HEK293 (cell line): ENCODE results near the gene GPR18.

Experiments used
- CTCF ChIA-PET: fragments of 350-600 bp; formaldehyde crosslinking; extraction: SDS; loops from one replicate; lab custom pipeline; 2021; ENCODE audit warnings: antibody characterized with exemption; lab: Yijun Ruan, JAX
- POLR2A ChIA-PET: fragments of 300-600 bp; formaldehyde crosslinking; extraction: SDS; loops from one replicate; lab custom pipeline; 2020; ENCODE audit warnings: antibody characterized with exemption, inconsistent platforms; lab: Yijun Ruan, JAX
- H3K27ac ChIP-seq: fragments of 200-500 bp; sonication (Bioruptor generic); 2 replicates; pipeline ENCODE4 v1.5.1; 2014; ENCODE audit warnings: low read depth, low read length, control low read depth, inconsistent platforms; ENCODE audit errors: extremely low read depth
- H3K36me3 ChIP-seq, 2 experiments: fragments of 200-500 bp in 1 of 2; sonication (Bioruptor generic) in 1 of 2; 1 replicate in 1 of 2; 2 replicates in 1 of 2; pipeline ENCODE4 v1.5.1; 2014 to 2017; ENCODE audit warnings: inconsistent platforms in 2 of 2, low read length in 2 of 2; ENCODE audit not compliant: control insufficient read depth in 2 of 2, insufficient read depth in 1 of 2
- H3K4me1 ChIP-seq: fragments of 200-500 bp; sonication (Bioruptor generic); 2 replicates; pipeline ENCODE4 v1.5.1; 2014; ENCODE audit warnings: mild to moderate bottlenecking, low read length, inconsistent platforms; ENCODE audit not compliant: control insufficient read depth, insufficient read depth
- H3K4me3 ChIP-seq: 2 replicates; pipeline ENCODE4 v1.5.1; 2011; ENCODE audit warnings: low read depth, mild to moderate bottlenecking, control low read depth, low read length, moderate library complexity
- H3K9me3 ChIP-seq: fragments of 200-500 bp; sonication (Bioruptor generic); 2 replicates; pipeline ENCODE4 v1.5.1; 2014; ENCODE audit warnings: low read depth, low read length, inconsistent platforms; ENCODE audit not compliant: control insufficient read depth, insufficient read depth
- AEBP2 ChIP-seq: fragments of 450-650 bp; formaldehyde crosslinking; IDR thresholded peaks from 2 replicates; pipeline ENCODE4 v1.5.1; 2016; ENCODE audit warnings: missing biosample characterization, missing genetic modification characterization, borderline replicate concordance
- GFI1B ChIP-seq: fragments of 450-650 bp; formaldehyde crosslinking; IDR thresholded peaks from 2 replicates; pipeline ENCODE4 v1.5.1; 2016; ENCODE audit warnings: missing biosample characterization, missing genetic modification characterization
- GLI4 ChIP-seq: fragments of 450-650 bp; formaldehyde crosslinking; IDR thresholded peaks from 2 replicates; pipeline ENCODE4 v1.5.1; 2016; ENCODE audit warnings: missing biosample characterization, missing genetic modification characterization
- GLIS2 ChIP-seq: fragments of 450-650 bp; formaldehyde crosslinking; IDR thresholded peaks from 2 replicates; pipeline ENCODE4 v1.5.1; 2016; ENCODE audit warnings: missing biosample characterization, missing genetic modification characterization
- HOXA7 ChIP-seq: sonication (generic); formaldehyde crosslinking; IDR thresholded peaks from 2 replicates; pipeline ENCODE4 v1.8.1; 2022; ENCODE audit warnings: missing genetic modification reagents, borderline replicate concordance
- HOXC10 ChIP-seq: sonication (generic); formaldehyde crosslinking; IDR thresholded peaks from 2 replicates; pipeline ENCODE4 v1.8.1; 2023; ENCODE audit warnings: mild to moderate bottlenecking, missing genetic modification reagents
- RBAK ChIP-seq: fragments of 450-650 bp; formaldehyde crosslinking; IDR thresholded peaks from 2 replicates; pipeline ENCODE4 v1.5.1; 2016; ENCODE audit warnings: missing biosample characterization, missing genetic modification characterization
- SALL2 ChIP-seq: fragments of 450-650 bp; formaldehyde crosslinking; IDR thresholded peaks from 2 replicates; pipeline ENCODE4 v1.5.0; 2017; ENCODE audit warnings: missing biosample characterization, mild to moderate bottlenecking, missing genetic modification characterization, borderline replicate concordance
- SCRT2 ChIP-seq: fragments of 450-650 bp; formaldehyde crosslinking; IDR thresholded peaks from 2 replicates; pipeline ENCODE4 v1.5.1; 2016; ENCODE audit warnings: missing biosample characterization, missing genetic modification characterization
- YY2 ChIP-seq: fragments of 450-650 bp; formaldehyde crosslinking; IDR thresholded peaks from 2 replicates; pipeline ENCODE4 v1.5.1; 2016; ENCODE audit warnings: missing biosample characterization, missing genetic modification characterization
- ZBTB48 ChIP-seq: fragments of 450-650 bp; formaldehyde crosslinking; IDR thresholded peaks from 2 replicates; pipeline ENCODE4 v1.5.1; 2016; ENCODE audit warnings: missing biosample characterization, missing genetic modification characterization
- ZBTB7A ChIP-seq: fragments of 450-650 bp; formaldehyde crosslinking; IDR thresholded peaks from 2 replicates; pipeline ENCODE4 v1.5.1; 2016; ENCODE audit warnings: low read depth, missing biosample characterization, missing genetic modification characterization
- ZNF266 ChIP-seq: fragments of 450-650 bp; formaldehyde crosslinking; IDR thresholded peaks from 2 replicates; pipeline ENCODE4 v1.5.1; 2016; ENCODE audit warnings: missing biosample characterization, missing genetic modification characterization, low read depth
- ZNF292 ChIP-seq: fragments of 450-650 bp; formaldehyde crosslinking; IDR thresholded peaks from 2 replicates; pipeline ENCODE4 v1.5.1; 2016; ENCODE audit warnings: low read depth, missing biosample characterization, missing genetic modification characterization, borderline replicate concordance
- ZNF366 ChIP-seq: fragments of 450-650 bp; formaldehyde crosslinking; conservative IDR thresholded peaks from 2 replicates; pipeline ENCODE4 v1.5.1; 2016; ENCODE audit warnings: missing biosample characterization, missing genetic modification characterization
- ZNF488 ChIP-seq: fragments of 450-650 bp; formaldehyde crosslinking; IDR thresholded peaks from 2 replicates; pipeline ENCODE4 v1.5.1; 2016; ENCODE audit warnings: missing biosample characterization, missing genetic modification characterization
- ZNF580 ChIP-seq: fragments of 450-650 bp; formaldehyde crosslinking; IDR thresholded peaks from 2 replicates; pipeline ENCODE4 v1.5.1; 2016; ENCODE audit warnings: missing biosample characterization, missing genetic modification characterization
- ZNF585B ChIP-seq: fragments of 450-650 bp; formaldehyde crosslinking; IDR thresholded peaks from 2 replicates; pipeline ENCODE4 v1.5.1; 2016; ENCODE audit warnings: missing biosample characterization, missing genetic modification characterization
- ZNF629 ChIP-seq: fragments of 450-650 bp; formaldehyde crosslinking; IDR thresholded peaks from 2 replicates; pipeline ENCODE4 v1.5.1; 2017; ENCODE audit warnings: missing biosample characterization, missing genetic modification characterization
- ZNF658 ChIP-seq: fragments of 450-650 bp; formaldehyde crosslinking; IDR thresholded peaks from 2 replicates; pipeline ENCODE4; 2016; ENCODE audit warnings: missing biosample characterization, missing genetic modification characterization
- ZNF677 ChIP-seq: fragments of 450-650 bp; IDR thresholded peaks from 2 replicates; pipeline ENCODE4 v1.5.0; 2018; ENCODE audit warnings: missing biosample characterization, mild to moderate bottlenecking, missing genetic modification characterization, moderate library complexity
- ZNF692 ChIP-seq: fragments of 450-650 bp; formaldehyde crosslinking; IDR thresholded peaks from 2 replicates; pipeline ENCODE4 v1.5.1; 2016; ENCODE audit warnings: missing biosample characterization, missing genetic modification characterization
- ZNF830 ChIP-seq: fragments of 450-650 bp; IDR thresholded peaks from 2 replicates; pipeline ENCODE4 v1.5.0; 2018; ENCODE audit warnings: missing biosample characterization, missing genetic modification characterization, low read depth, mild to moderate bottlenecking, moderate library complexity

Gene GPR18

GRCh38 chr13:99237981-99238662, 20.1 kb downstream of the GPR18 start:
- POLR2A ChIA-PET: no interaction called here
- no peak overlapping the region for H3K27ac ChIP-seq

GRCh38 chr13:99231721-99232120, 26.5 kb downstream of the GPR18 start:
- Histone ChIP-seq H3K36me3 (no peaks in the 10 kb centered on the region), H3K4me1 (peaks cover 6% of the 10 kb centered on the region), H3K9me3 (no peaks in the 10 kb centered on the region), H3K4me3 (no peak overlapping the region), H3K27ac (no peak overlapping the region)
- ChIA-PET CTCF (interaction anchor here (0.6 to 1.0 kb wide), 2 partner anchors 49 to 205 kb away, joined by 3 to 4 read pairs; no protein-coding TSS in a partner anchor), POLR2A (no interaction called here)
- TF ChIP-seq ZNF585B: no peak
- no peak for TF ChIP-seq ZNF488 (tag by site-specific recombination)
- TF ChIP-seq HOXA7 (CRISPR knock-in tag): no peak
- TF ChIP-seq ZNF266: no peak
- no peak for TF ChIP-seq ZBTB7A (tag by site-specific recombination)
- TF ChIP-seq GLI4 (tag by site-specific recombination): no peak
- TF ChIP-seq ZNF629 (tag by site-specific recombination): no peak
- TF ChIP-seq GFI1B (tag by site-specific recombination): no peak
- no peak for TF ChIP-seq ZNF692 (tag by site-specific recombination)
- TF ChIP-seq GLIS2: no peak
- TF ChIP-seq ZNF830: no peak
- TF ChIP-seq AEBP2 (tag by site-specific recombination): no peak
- no peak for TF ChIP-seq RBAK (tag by site-specific recombination)

More at GRCh38 chr13:99237981-99238662, 20.1 kb downstream of the GPR18 start:
- H3K4me3 ChIP-seq: no peak overlapping the region
- H3K4me1 ChIP-seq: no peaks in the 10 kb centered on the region
- CTCF ChIA-PET: interaction anchor here (0.6 to 1.1 kb wide), 5 partner anchors 31 to 272 kb away, joined by 3 to 5 read pairs (median 4); no protein-coding TSS in a partner anchor
- TF ChIP-seq ZBTB48 (tag by site-specific recombination) (no peak), SALL2 (tag by site-specific recombination) (no peak), ZNF292 (tag by site-specific recombination) (no peak), HOXC10 (CRISPR knock-in tag) (no peak), ZNF580 (tag by site-specific recombination) (no peak), ZNF830 (no peak), SCRT2 (tag by site-specific recombination) (no peak), GLI4 (tag by site-specific recombination) (no peak), YY2 (tag by site-specific recombination) (no peak), ZNF677 (tag by site-specific recombination) (no peak), ZNF658 (tag by site-specific recombination) (no peak), ZNF366 (tag by site-specific recombination) (no peak)
- TF ChIP-seq, all 188 proteins: peak for 0
- Histone ChIP-seq H3K9me3 (no peaks in the 10 kb centered on the region), H3K36me3 (peaks cover 3 to 18% of the 10 kb centered on the region in 2 experiments; a peak in 2 of 3 replicates)
